ENCODE measurements around the gene TSPO2. TPM values are rescaled to one million over a fixed set of nuclear protein-coding genes. Genes with fewer than 3 reads are reported as not detected.

Gene TSPO2
- total RNA-seq, 1 experiment from 2014 or later: not detected

- no peak for DNase-seq (ENCODE audit: low spot score)
Observed at GRCh38 chr6:41075651-41076626, 33.7 kb downstream of the TSPO2 start.

GRCh38 chr6:41077536-41077935 lies 35.3 kb downstream of the TSPO2 start:
- DNase-seq (ENCODE audit: low spot score): no peak

- no peak for DNase-seq (ENCODE audit: low spot score)
Observed at GRCh38 chr6:41078101-41078500, 35.8 kb downstream of the TSPO2 start.

GRCh38 chr6:41079080-41079479 lies 36.8 kb downstream of the TSPO2 start:
- no peak for DNase-seq (ENCODE audit: low spot score)

GRCh38 chr6:41080621-41081020 lies 38.4 kb downstream of the TSPO2 start:
- no peak for DNase-seq (ENCODE audit: low spot score)

GRCh38 chr6:41083072-41083471 lies 40.8 kb downstream of the TSPO2 start:
- DNase-seq (ENCODE audit: low spot score): no peak

- no peak for DNase-seq (ENCODE audit: low spot score)
Observed at GRCh38 chr6:41085182-41085581, 42.9 kb downstream of the TSPO2 start.

- no peak for DNase-seq (ENCODE audit: low spot score)
Observed at GRCh38 chr6:41088451-41088850, 46.2 kb downstream of the TSPO2 start.

- DNase-seq (ENCODE audit: low spot score): no peak
Observed at GRCh38 chr6:41090841-41091761, 48.8 kb downstream of the TSPO2 start.

- peak; percentile 14 for DNase-seq (ENCODE audit: low spot score)
Observed at GRCh38 chr6:41092421-41093140, 50.3 kb downstream of the TSPO2 start.

- DNase-seq (ENCODE audit: low spot score): no peak
Observed at GRCh38 chr6:41093729-41094128, 51.5 kb downstream of the TSPO2 start.

Other genes with a start within 250 kb of the TSPO2 start
- gene UNC5CL, start 3.2 kb upstream of the TSPO2 start, total RNA-seq (2014; rRNA removed; shearing (Covaris generic)): 0.62 TPM in 1 of 2 replicates, not detected in the other
- not detected in 2 replicates for gene APOBEC2, start 10.7 kb downstream of the TSPO2 start, total RNA-seq (2014; rRNA removed; shearing (Covaris generic))
- gene OARD1, start 29.9 kb downstream of the TSPO2 start, total RNA-seq (2014; rRNA removed; shearing (Covaris generic)): 9.3 and 15.2 TPM in 2 replicates
- 12.9 and 15.4 TPM in 2 replicates for gene NFYA, start 30.5 kb downstream of the TSPO2 start, total RNA-seq (2014; rRNA removed; shearing (Covaris generic))
- gene TREML1, start 111.9 kb downstream of the TSPO2 start, total RNA-seq (2014; rRNA removed; shearing (Covaris generic)): not detected in 2 replicates
- gene TREM2, start 120.6 kb downstream of the TSPO2 start, total RNA-seq (2014; rRNA removed; shearing (Covaris generic)): not detected in 2 replicates
- gene TREML2, start 158.7 kb downstream of the TSPO2 start, total RNA-seq (2014; rRNA removed; shearing (Covaris generic)): not detected in 2 replicates
- not detected in 2 replicates for gene TREML4, start 185.9 kb downstream of the TSPO2 start, total RNA-seq (2014; rRNA removed; shearing (Covaris generic))
- gene TREM1, start 244.2 kb downstream of the TSPO2 start, total RNA-seq (2014; rRNA removed; shearing (Covaris generic)): not detected in 2 replicates